Stimulated activated CD8-positive, alpha-beta memory T cell treated with anti-CD3 and anti-CD28 coated beads, Interleukin-7, amount 100 ng/mL, for 4 hours (primary cell): ENCODE measurements around the gene POTEJ.
"Not testable (repeated sequence)": the region's sequence is repeated elsewhere in the genome, so short reads cannot be mapped to it uniquely, and the experiment has no call there.

Experiments
- DNase-seq, 2 donors: peaks; one replicate each; pipeline ENCODE4 v3.0.0-alpha.2; 2020; ENCODE audit warnings: low read depth in 2 of 2

Gene POTEJ

GRCh38 chr2:130611140-130611539 lies at the start of gene POTEJ:
Gene POTEJ, plus strand, starts transcription at chr2:130611440. Its CDS starts 93 bp downstream, at chr2:130611533.
- DNase-seq, result not testable (repeated sequence)

GRCh38 chr2:130566165-130566564 lies 45.1 kb upstream of the POTEJ start:
- DNase-seq, result not testable (repeated sequence)

- not testable (repeated sequence) for DNase-seq
These were observed 39.3 kb upstream of the POTEJ start for GRCh38 chr2:130571929-130572328.

- DNase-seq, result not testable (repeated sequence)
These were observed 37.0 kb upstream of the POTEJ start for GRCh38 chr2:130574230-130574629.

- not testable (repeated sequence) for DNase-seq
These were observed 34.9 kb upstream of the POTEJ start for GRCh38 chr2:130576209-130576784.

- not testable (repeated sequence) for DNase-seq
These were observed 33.7 kb upstream of the POTEJ start for GRCh38 chr2:130577559-130577958.

- not testable (repeated sequence) for DNase-seq
These were observed 32.1 kb upstream of the POTEJ start for GRCh38 chr2:130579121-130579520.

- DNase-seq, result not testable (repeated sequence)
These were observed 29.7 kb upstream of the POTEJ start for GRCh38 chr2:130581491-130581890.

- DNase-seq, result not testable (repeated sequence)
These were observed 28.3 kb upstream of the POTEJ start for GRCh38 chr2:130582970-130583369.

- DNase-seq, result not testable (repeated sequence)
These were observed 27.7 kb upstream of the POTEJ start for GRCh38 chr2:130583582-130583981.

GRCh38 chr2:130584726-130585125 lies 26.5 kb upstream of the POTEJ start:
- DNase-seq, result not testable (repeated sequence)

- not testable (repeated sequence) for DNase-seq
These were observed 22.4 kb upstream of the POTEJ start for GRCh38 chr2:130588688-130589458.

- not testable (repeated sequence) for DNase-seq
These were observed 20.9 kb upstream of the POTEJ start for GRCh38 chr2:130590170-130590841.

- not testable (repeated sequence) for DNase-seq
These were observed 20.3 kb upstream of the POTEJ start for GRCh38 chr2:130590842-130591359.

GRCh38 chr2:130592791-130593414 lies 18.3 kb upstream of the POTEJ start:
- DNase-seq, result not testable (repeated sequence)

- not testable (repeated sequence) for DNase-seq
These were observed 17.2 kb upstream of the POTEJ start for GRCh38 chr2:130594011-130594410.

GRCh38 chr2:130596757-130597156 lies 14.5 kb upstream of the POTEJ start:
- not testable (repeated sequence) for DNase-seq

GRCh38 chr2:130597994-130598393 lies 13.2 kb upstream of the POTEJ start:
- DNase-seq, result not testable (repeated sequence)

- DNase-seq, result not testable (repeated sequence)
These were observed 12.8 kb upstream of the POTEJ start for GRCh38 chr2:130598463-130598862.

GRCh38 chr2:130599393-130599792 lies 11.8 kb upstream of the POTEJ start, which contains the start of gene CFC1:
Gene CFC1, minus strand, starts transcription at chr2:130599575. Its CDS starts 288 bp downstream, at chr2:130599287.
- not testable (repeated sequence) for DNase-seq

GRCh38 chr2:130599926-130600325 lies 11.3 kb upstream of the POTEJ start:
- not testable (repeated sequence) for DNase-seq
